Neural cell (in vitro differentiated cells): ENCODE results near the gene CALML4. TPM values are rescaled to one million over a fixed set of nuclear protein-coding genes. Genes with fewer than 3 reads are reported as not detected.

Experiments
- H2AFZ ChIP-seq: fragments of 200-600, 300-800 bp; sonication (generic), shearing (Covaris generic); 2 replicates; pipeline ENCODE4 v1.6.0; 2014; ENCODE audit warnings: low read depth, mild to moderate bottlenecking, antibody characterized with exemption, low read length, moderate library complexity
- H3F3A ChIP-seq: fragments of 200-600 bp; shearing (Covaris generic); 2 replicates; pipeline ENCODE4 v1.6.1; 2016; ENCODE audit warnings: mild to moderate bottlenecking, moderate library complexity, mixed read lengths, antibody characterized with exemption, low read length; ENCODE audit not compliant: insufficient read depth, poor library complexity, severe bottlenecking
- H3K27ac ChIP-seq: fragments of 200-600, 300-800 bp; sonication (generic), shearing (Covaris generic); 2 replicates; pipeline ENCODE4 v1.5.1; 2014; ENCODE audit warnings: mild to moderate bottlenecking, low read length, moderate library complexity
- H3K27me3 ChIP-seq: fragments of 300-800, 200-600 bp; sonication (generic), shearing (Covaris generic); 2 replicates; pipeline ENCODE4 v1.6.0; 2014; ENCODE audit warnings: mild to moderate bottlenecking, low read depth, low read length, moderate library complexity; ENCODE audit not compliant: insufficient read depth
- H3K36me3 ChIP-seq: fragments of 300-800, 200-600 bp; sonication (generic), shearing (Covaris generic); 2 replicates; pipeline ENCODE4 v1.5.1; 2014; ENCODE audit warnings: mild to moderate bottlenecking, antibody characterized with exemption, low read length, moderate library complexity; ENCODE audit not compliant: insufficient read depth
- H3K4me2 ChIP-seq: fragments of 300-800, 200-600 bp; sonication (generic), shearing (Covaris generic); 2 replicates; pipeline ENCODE4 v1.6.0; 2014; ENCODE audit warnings: mild to moderate bottlenecking, low read length
- H3K4me3 ChIP-seq: fragments of 300-800, 200-600 bp; sonication (generic), shearing (Covaris generic); 2 replicates; pipeline ENCODE4 v1.5.1; 2014; ENCODE audit warnings: mild to moderate bottlenecking, low read length, moderate library complexity
- H3K79me2 ChIP-seq: fragments of 200-600 bp; shearing (Covaris generic); replicated peaks from 2 replicates; pipeline ENCODE4 v1.6.0; 2014; ENCODE audit warnings: mild to moderate bottlenecking, low read length, moderate library complexity; ENCODE audit not compliant: insufficient read depth
- H3K9ac ChIP-seq: fragments of 300-800, 200-600 bp; sonication (generic), shearing (Covaris generic); 2 replicates; pipeline ENCODE4 v1.6.1; 2016; ENCODE audit warnings: mild to moderate bottlenecking, low read length, mixed read lengths
- H3K9me2 ChIP-seq: fragments of 200-600 bp; shearing (Covaris generic); 2 replicates; pipeline ENCODE4 v1.6.1; 2016; ENCODE audit warnings: mild to moderate bottlenecking, low read length, mixed read lengths; ENCODE audit not compliant: insufficient read depth
- H3K9me3 ChIP-seq: fragments of 200-600, 300-800 bp; sonication (generic), shearing (Covaris generic); 2 replicates; pipeline ENCODE4 v1.6.1; 2016; ENCODE audit warnings: mild to moderate bottlenecking, mixed run types, low read length, moderate library complexity, mixed read lengths
- H4K20me1 ChIP-seq: fragments of 200-600 bp; shearing (Covaris generic); 2 replicates; pipeline ENCODE4 v1.6.1; 2016; ENCODE audit warnings: mild to moderate bottlenecking, mixed run types; ENCODE audit not compliant: insufficient read depth
- CTCF ChIP-seq: fragments of 450-650 bp; IDR thresholded peaks from 2 replicates; pipeline ENCODE4 v1.5.1; 2014; ENCODE audit warnings: antibody characterized with exemption, mild to moderate bottlenecking, moderate library complexity; ENCODE audit not compliant: poor library complexity, severe bottlenecking
- EP300 ChIP-seq: fragments of 450-650 bp; conservative IDR thresholded peaks from 2 replicates; pipeline ENCODE4 v1.6.1; 2014; ENCODE audit warnings: antibody characterized with exemption, mild to moderate bottlenecking, moderate library complexity; ENCODE audit not compliant: poor library complexity, severe bottlenecking
- EZH2 ChIP-seq: fragments of 200-600, 300-800 bp; shearing (Covaris generic), sonication (generic); IDR thresholded peaks from 2 replicates; pipeline ENCODE4 v1.6.1; 2014; ENCODE audit warnings: antibody characterized with exemption, low read length, borderline replicate concordance, mild to moderate bottlenecking; ENCODE audit not compliant: insufficient read depth, poor library complexity, severe bottlenecking
- MXI1 ChIP-seq: fragments of 450-650 bp; conservative IDR thresholded peaks from 2 replicates; pipeline ENCODE4 v1.6.1; 2014; ENCODE audit warnings: antibody characterized with exemption, mild to moderate bottlenecking; ENCODE audit not compliant: poor library complexity, severe bottlenecking
- POLR2AphosphoS5 ChIP-seq: IDR thresholded peaks from 2 replicates; pipeline ENCODE4 v1.6.1; 2012
- RAD21 ChIP-seq: fragments of 450-650 bp; conservative IDR thresholded peaks from 2 replicates; pipeline ENCODE4 v1.6.1; 2014; ENCODE audit warnings: antibody characterized with exemption, mild to moderate bottlenecking, moderate library complexity
- SMC3 ChIP-seq: fragments of 450-650 bp; conservative IDR thresholded peaks from 2 replicates; pipeline ENCODE4 v1.6.1; 2014; ENCODE audit warnings: antibody characterized with exemption, mild to moderate bottlenecking, moderate library complexity; ENCODE audit not compliant: poor library complexity
- TAF1 ChIP-seq: IDR thresholded peaks from 2 replicates; pipeline ENCODE4 v1.6.1; 2012; ENCODE audit warnings: low read depth
- polyA plus RNA-seq: library from polyadenylated mRNA; depleted of rRNA; stranded (reverse); fragments of >200 nt; gene quantifications from 2 replicates; pipeline ENCODE4 v1.2.3, GENCODE V29; 2014
- TF ChIP-seq, protein P1 (sequence below): IDR thresholded peaks from 2 replicates; pipeline ENCODE4 v1.6.1; 2012; ENCODE audit warnings: borderline replicate concordance

CALML4 gene
- polyA plus RNA-seq, 1 donor from 2014 or later: 0.43 TPM

DNA sequence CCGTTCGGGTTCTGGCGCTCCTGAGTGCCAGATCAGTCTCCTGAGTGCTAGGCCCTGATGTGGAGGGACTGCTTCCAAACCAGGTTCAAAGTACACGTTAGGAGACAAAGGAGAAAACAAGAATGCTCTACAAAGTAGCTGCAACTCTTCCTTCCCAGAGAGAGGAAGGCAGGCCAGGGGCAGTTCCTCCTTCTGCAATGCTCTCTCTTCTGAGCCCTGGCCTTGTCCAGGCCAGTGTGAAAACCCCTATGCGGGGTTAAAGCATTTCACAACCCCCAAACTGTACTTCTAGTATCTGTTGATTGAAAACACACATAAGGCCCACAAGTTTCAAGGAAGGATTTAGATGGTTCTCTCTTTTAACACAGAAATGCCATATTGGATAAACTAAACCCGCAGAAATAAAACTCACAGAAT is 9.7 kb upstream of the CALML4 start:
- Histone ChIP-seq H3K79me2 (no peaks in the 10 kb centered on the region), H3K4me3 (no peak overlapping the region), H3F3A (no peaks in the 10 kb centered on the region)

GRCh38 chr15:68213991-68214837 is 9.1 kb upstream of the CALML4 start:
- no peak overlapping the region for H3K9ac ChIP-seq
- H3K4me2 ChIP-seq: no peak overlapping the region
- H3K27me3 ChIP-seq: no peaks in the 10 kb centered on the region
- no peaks in the 10 kb centered on the region for H3F3A ChIP-seq
- no peak overlapping the region for H2AFZ ChIP-seq
- no peaks in the 10 kb centered on the region for H3K9me2 ChIP-seq
- H3K79me2 ChIP-seq: no peaks in the 10 kb centered on the region
- no peak overlapping the region for H3K4me3 ChIP-seq
- no peaks in the 10 kb centered on the region for H3K9me3 ChIP-seq
- no peaks in the 10 kb centered on the region for H4K20me1 ChIP-seq
- H3K36me3 ChIP-seq: no peaks in the 10 kb centered on the region
- no peak overlapping the region for H3K27ac ChIP-seq
- TF ChIP-seq MXI1 (no peak), RAD21 (no peak), SMC3 (no peak), EZH2 (no peak), TAF1 (no peak), POLR2AphosphoS5 (no peak), CTCF (no peak)
- TF ChIP-seq, protein P1, sequence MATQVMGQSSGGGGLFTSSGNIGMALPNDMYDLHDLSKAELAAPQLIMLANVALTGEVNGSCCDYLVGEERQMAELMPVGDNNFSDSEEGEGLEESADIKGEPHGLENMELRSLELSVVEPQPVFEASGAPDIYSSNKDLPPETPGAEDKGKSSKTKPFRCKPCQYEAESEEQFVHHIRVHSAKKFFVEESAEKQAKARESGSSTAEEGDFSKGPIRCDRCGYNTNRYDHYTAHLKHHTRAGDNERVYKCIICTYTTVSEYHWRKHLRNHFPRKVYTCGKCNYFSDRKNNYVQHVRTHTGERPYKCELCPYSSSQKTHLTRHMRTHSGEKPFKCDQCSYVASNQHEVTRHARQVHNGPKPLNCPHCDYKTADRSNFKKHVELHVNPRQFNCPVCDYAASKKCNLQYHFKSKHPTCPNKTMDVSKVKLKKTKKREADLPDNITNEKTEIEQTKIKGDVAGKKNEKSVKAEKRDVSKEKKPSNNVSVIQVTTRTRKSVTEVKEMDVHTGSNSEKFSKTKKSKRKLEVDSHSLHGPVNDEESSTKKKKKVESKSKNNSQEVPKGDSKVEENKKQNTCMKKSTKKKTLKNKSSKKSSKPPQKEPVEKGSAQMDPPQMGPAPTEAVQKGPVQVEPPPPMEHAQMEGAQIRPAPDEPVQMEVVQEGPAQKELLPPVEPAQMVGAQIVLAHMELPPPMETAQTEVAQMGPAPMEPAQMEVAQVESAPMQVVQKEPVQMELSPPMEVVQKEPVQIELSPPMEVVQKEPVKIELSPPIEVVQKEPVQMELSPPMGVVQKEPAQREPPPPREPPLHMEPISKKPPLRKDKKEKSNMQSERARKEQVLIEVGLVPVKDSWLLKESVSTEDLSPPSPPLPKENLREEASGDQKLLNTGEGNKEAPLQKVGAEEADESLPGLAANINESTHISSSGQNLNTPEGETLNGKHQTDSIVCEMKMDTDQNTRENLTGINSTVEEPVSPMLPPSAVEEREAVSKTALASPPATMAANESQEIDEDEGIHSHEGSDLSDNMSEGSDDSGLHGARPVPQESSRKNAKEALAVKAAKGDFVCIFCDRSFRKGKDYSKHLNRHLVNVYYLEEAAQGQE: no peak

More for the DNA sequence above, 9.7 kb upstream of the CALML4 start:
- H4K20me1 ChIP-seq: no peaks in the 10 kb centered on the region
- no peak overlapping the region for H3K4me2 ChIP-seq
- TF ChIP-seq EZH2 (no peak), CTCF (no peak), EP300 (no peak), MXI1 (no peak)
- TF ChIP-seq, protein P1: no peak
- no peaks in the 10 kb centered on the region for H3K36me3 ChIP-seq
- H3K9me3 ChIP-seq: no peaks in the 10 kb centered on the region
- no peak overlapping the region for H2AFZ ChIP-seq
- H3K9me2 ChIP-seq: no peaks in the 10 kb centered on the region
- H3K9ac ChIP-seq: no peak overlapping the region
- H3K27me3 ChIP-seq: no peaks in the 10 kb centered on the region
- H3K27ac ChIP-seq: no peak overlapping the region
